GM12891 (cell line): Measurements from ENCODE around the gene PKP2.

Experiments
- POLR2A ChIP-seq: IDR thresholded peaks from 2 replicates; pipeline ENCODE4 v1.6.1; 2011; ENCODE audit warnings: low read depth, low read length, control low read depth
- POLR2AphosphoS5 ChIP-seq: IDR thresholded peaks from 2 replicates; pipeline ENCODE4 v1.6.1; 2011; ENCODE audit warnings: low read depth, low read length, control low read depth
- SPI1 ChIP-seq: IDR thresholded peaks from 2 replicates; pipeline ENCODE4 v1.6.1; 2011; ENCODE audit warnings: low read depth, low read length, control low read depth
- TAF1 ChIP-seq: IDR thresholded peaks from 2 replicates; pipeline ENCODE4 v1.6.1; 2011; ENCODE audit warnings: low read depth, low read length, control low read depth

DNA sequence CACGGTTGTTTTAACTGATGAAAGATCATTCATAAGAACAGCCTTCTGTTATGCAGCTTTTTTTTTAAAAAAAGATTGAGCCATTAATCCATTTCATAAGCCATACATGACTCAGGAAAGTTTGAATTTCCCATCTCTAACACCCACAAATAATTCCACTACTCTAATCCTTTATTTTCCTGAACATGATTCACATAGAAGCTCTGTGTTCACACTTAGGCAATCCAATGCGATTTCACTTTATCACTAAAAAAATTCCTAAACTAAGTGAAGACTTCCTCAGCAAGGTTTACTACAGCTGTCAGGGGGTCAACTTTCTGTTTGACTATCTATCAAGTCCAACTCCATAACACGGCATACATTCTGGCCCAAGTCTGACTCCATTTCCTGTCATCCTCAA is 25.9 kb downstream of the PKP2 start:
- TF ChIP-seq POLR2A, result no peak
- TF ChIP-seq POLR2AphosphoS5, result no peak
- no peak for TF ChIP-seq TAF1
- no peak for TF ChIP-seq SPI1
